ENCODE data around the gene SNTA1.
"Not testable (repeated sequence)": the region's sequence is repeated elsewhere in the genome, so short reads cannot be mapped to it uniquely, and the experiment has no call there.

The SNTA1 gene

GRCh38 chr20:33470457-33470856, 26.9 kb upstream of the SNTA1 start:
- H3K27me3 ChIP-seq (replicated peaks; ENCODE audit: control insufficient read depth, insufficient read depth, low read length) = no peaks in the 10 kb centered on the region
- H3K36me3 ChIP-seq (ENCODE audit: control insufficient read depth, insufficient read depth, low read length) = no peaks in the 10 kb centered on the region
- DNase-seq (ENCODE audit: extremely low read depth, insufficient read length) = no peak
- TF ChIP-seq, protein P1, sequence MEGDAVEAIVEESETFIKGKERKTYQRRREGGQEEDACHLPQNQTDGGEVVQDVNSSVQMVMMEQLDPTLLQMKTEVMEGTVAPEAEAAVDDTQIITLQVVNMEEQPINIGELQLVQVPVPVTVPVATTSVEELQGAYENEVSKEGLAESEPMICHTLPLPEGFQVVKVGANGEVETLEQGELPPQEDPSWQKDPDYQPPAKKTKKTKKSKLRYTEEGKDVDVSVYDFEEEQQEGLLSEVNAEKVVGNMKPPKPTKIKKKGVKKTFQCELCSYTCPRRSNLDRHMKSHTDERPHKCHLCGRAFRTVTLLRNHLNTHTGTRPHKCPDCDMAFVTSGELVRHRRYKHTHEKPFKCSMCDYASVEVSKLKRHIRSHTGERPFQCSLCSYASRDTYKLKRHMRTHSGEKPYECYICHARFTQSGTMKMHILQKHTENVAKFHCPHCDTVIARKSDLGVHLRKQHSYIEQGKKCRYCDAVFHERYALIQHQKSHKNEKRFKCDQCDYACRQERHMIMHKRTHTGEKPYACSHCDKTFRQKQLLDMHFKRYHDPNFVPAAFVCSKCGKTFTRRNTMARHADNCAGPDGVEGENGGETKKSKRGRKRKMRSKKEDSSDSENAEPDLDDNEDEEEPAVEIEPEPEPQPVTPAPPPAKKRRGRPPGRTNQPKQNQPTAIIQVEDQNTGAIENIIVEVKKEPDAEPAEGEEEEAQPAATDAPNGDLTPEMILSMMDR (IDR thresholded peaks at IDR 0.05; ENCODE audit: insufficient read depth, low read length, poor library complexity, severe bottlenecking) = no peak
- no peak overlapping the region for H3K4me3 ChIP-seq (replicated peaks; ENCODE audit: low read depth, low read length)

DNA sequence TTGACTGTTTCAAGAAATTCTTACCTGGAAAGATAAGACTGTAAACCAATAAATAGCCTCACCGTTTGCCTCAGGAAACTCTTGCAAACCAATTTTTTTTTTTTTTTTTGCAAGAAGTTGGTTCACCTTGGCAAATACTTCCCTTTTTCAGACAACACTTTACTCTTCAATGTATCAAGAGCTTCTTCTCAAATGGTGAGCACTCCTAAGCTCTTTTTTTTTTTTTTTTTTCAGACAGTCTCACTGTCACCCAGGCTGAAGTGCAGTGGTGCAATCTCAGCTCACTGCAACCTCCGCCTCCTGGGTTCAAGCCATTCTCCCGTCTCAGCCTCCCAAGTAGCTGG, 22.7 kb upstream of the SNTA1 start:
- H3K27me3 ChIP-seq (replicated peaks; ENCODE audit: control insufficient read depth, insufficient read depth, low read length) = no peaks in the 10 kb centered on the region
- no peak for DNase-seq (ENCODE audit: extremely low read depth, insufficient read length)
- no peaks in the 10 kb centered on the region for H3K36me3 ChIP-seq (ENCODE audit: control insufficient read depth, insufficient read depth, low read length)
- no peak overlapping the region for H3K4me3 ChIP-seq (replicated peaks; ENCODE audit: low read depth, low read length)
- TF ChIP-seq, protein P1 (IDR thresholded peaks at IDR 0.05; ENCODE audit: insufficient read depth, low read length, poor library complexity, severe bottlenecking) = no peak

- no peak for DNase-seq (ENCODE audit: extremely low read depth, insufficient read length)
- H3K36me3 ChIP-seq (ENCODE audit: control insufficient read depth, insufficient read depth, low read length) = no peaks in the 10 kb centered on the region
- TF ChIP-seq, protein P1 (IDR thresholded peaks at IDR 0.05; ENCODE audit: insufficient read depth, low read length, poor library complexity, severe bottlenecking) = no peak
- no peak overlapping the region for H3K4me3 ChIP-seq (replicated peaks; ENCODE audit: low read depth, low read length)
- no peaks in the 10 kb centered on the region for H3K27me3 ChIP-seq (replicated peaks; ENCODE audit: control insufficient read depth, insufficient read depth, low read length)
These were observed 22.1 kb upstream of the SNTA1 start for GRCh38 chr20:33465481-33466302.

- DNase-seq (ENCODE audit: extremely low read depth, insufficient read length); H3K4me3 ChIP-seq (replicated peaks; ENCODE audit: low read depth, low read length): not testable (repeated sequence)
These were observed 21.2 kb upstream of the SNTA1 start for GRCh38 chr20:33464759-33465158.

GRCh38 chr20:33463332-33464101, 20.0 kb upstream of the SNTA1 start:
- Histone ChIP-seq H3K4me3 (replicated peaks; ENCODE audit: low read depth, low read length) (no peak overlapping the region), H3K27me3 (replicated peaks; ENCODE audit: control insufficient read depth, insufficient read depth, low read length) (no peaks in the 10 kb centered on the region), H3K36me3 (ENCODE audit: control insufficient read depth, insufficient read depth, low read length) (no peaks in the 10 kb centered on the region)
- TF ChIP-seq, protein P1 (IDR thresholded peaks at IDR 0.05; ENCODE audit: insufficient read depth, low read length, poor library complexity, severe bottlenecking) = no peak
- no peak for DNase-seq (ENCODE audit: extremely low read depth, insufficient read length)

More at GRCh38 chr20:33464759-33465158, 21.2 kb upstream of the SNTA1 start:
- not testable (repeated sequence) for H3K36me3 ChIP-seq (ENCODE audit: control insufficient read depth, insufficient read depth, low read length); H3K27me3 ChIP-seq (replicated peaks; ENCODE audit: control insufficient read depth, insufficient read depth, low read length)

DNA sequence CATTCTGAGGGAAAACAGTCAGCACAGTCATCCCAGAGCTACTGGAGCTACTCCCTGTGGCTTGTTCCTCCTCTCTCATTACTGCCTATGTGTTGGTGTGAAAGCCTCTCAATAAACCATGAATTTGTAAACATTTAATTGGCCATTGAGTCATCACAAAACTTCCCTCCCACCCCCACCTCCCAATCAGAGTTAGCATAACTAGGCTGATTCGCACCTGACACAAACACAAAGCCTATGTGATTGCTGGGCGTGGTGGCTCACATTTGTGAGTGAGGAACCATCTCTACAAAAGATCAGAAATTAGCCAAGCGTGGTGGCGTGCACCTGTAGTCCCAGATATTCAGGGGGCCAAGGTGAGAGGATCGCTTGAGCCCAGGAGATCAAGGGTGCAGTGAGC, 17.1 kb upstream of the SNTA1 start:
- H3K4me3 ChIP-seq (replicated peaks; ENCODE audit: low read depth, low read length) = no peak overlapping the region
- peak; percentile 60 for DNase-seq (ENCODE audit: extremely low read depth, insufficient read length)

More for the DNA sequence above, 17.1 kb upstream of the SNTA1 start:
- Histone ChIP-seq H3K36me3 (ENCODE audit: control insufficient read depth, insufficient read depth, low read length) (no peaks in the 10 kb centered on the region), H3K27me3 (replicated peaks; ENCODE audit: control insufficient read depth, insufficient read depth, low read length) (no peaks in the 10 kb centered on the region)
- TF ChIP-seq, protein P1 (IDR thresholded peaks at IDR 0.05; ENCODE audit: insufficient read depth, low read length, poor library complexity, severe bottlenecking) = no peak

All from GM06990 (cell line).